HCT116 (cell line): ENCODE data around the gene ABHD16B. TPM values are rescaled to one million over a fixed set of nuclear protein-coding genes. Genes with fewer than 3 reads are reported as not detected.

Experiments
- ATAC-seq: fragments of 200-7000 bp; cut with Tn5 transposase; 2 replicates; pipeline ENCODE4 v1.9.1; 2020; ENCODE audit warnings: mild to moderate bottlenecking, moderate library complexity
- BruUV-seq: library from RNA; stranded (reverse); fragments of 400-500 nt; replicated peaks from 2 replicates; lab custom pipeline; 2021; lab: Mats Ljungman, UMichigan
- CTCF ChIA-PET: fragments of 300-600 bp; sonication (Branson Sonifier 250); formaldehyde crosslinking; loops from one replicate; lab custom pipeline; 2021; ENCODE audit warnings: antibody characterized with exemption; lab: Charles Lee
- POLR2A ChIA-PET: fragments of 300-600, 350-600 bp; sonication (Branson Sonifier 250); formaldehyde crosslinking; loops from one replicate; lab custom pipeline; 2021; ENCODE audit warnings: antibody characterized with exemption; lab: Charles Lee
- RAD21 ChIA-PET, 2 experiments: fragments of 300-600 bp; sonication (Branson Sonifier 250); formaldehyde crosslinking; loops; one replicate each; lab custom pipeline; 2023; ENCODE audit warnings: low total read pairs in 2 of 2; ENCODE audit not compliant: uncharacterized antibody in 2 of 2, unreplicated experiment in 2 of 2, low non-redundant PET in 1 of 2; lab: Charles Lee
- DNase-seq: peaks from one replicate; pipeline ENCODE4 v3.0.0-alpha.2; 2010; ENCODE audit warnings: low read depth, low spot score
- H2AFZ ChIP-seq: fragments of 200-600 bp; shearing (Covaris generic), sonication (generic); 2 replicates; pipeline ENCODE4 v1.6.1; 2017; ENCODE audit warnings: low read depth, mixed run types, mixed read lengths, antibody characterized with exemption, low read length; ENCODE audit not compliant: poor library complexity, severe bottlenecking
- H3K27ac ChIP-seq: 2 replicates; pipeline ENCODE4 v1.5.1; 2012; ENCODE audit warnings: low read depth, low read length
- H3K27me3 ChIP-seq: fragments of 200-600 bp; sonication (generic); 2 replicates; pipeline ENCODE4 v1.6.1; 2016; ENCODE audit warnings: mixed run types, low read length, mixed read lengths; ENCODE audit not compliant: insufficient read depth
- H3K36me3 ChIP-seq, 2 experiments: fragments of 200-500 bp in 1 of 2; fragments of 200-600 bp in 1 of 2; sonication (Bioruptor generic) in 1 of 2; sonication (generic) in 1 of 2; 2 replicates each; pipeline versions ENCODE4 v1.5.1 to v1.6.1; 2014 to 2016; ENCODE audit warnings: low read length in 2 of 2, inconsistent platforms in 1 of 2, mixed read lengths in 1 of 2, mixed run types in 1 of 2; ENCODE audit not compliant: insufficient read depth in 2 of 2, control insufficient read depth in 1 of 2
- H3K4me1 ChIP-seq, 2 experiments: fragments of 200-600 bp in 1 of 2; sonication (generic) in 1 of 2; 2 replicates each; pipeline versions ENCODE4 v1.5.1 to v1.6.1; 2012 to 2017; ENCODE audit warnings: low read length in 2 of 2, inconsistent platforms in 1 of 2, mild to moderate bottlenecking in 1 of 2, mixed read lengths in 1 of 2, mixed run types in 1 of 2, moderate library complexity in 1 of 2; ENCODE audit not compliant: insufficient read depth in 2 of 2, control insufficient read depth in 1 of 2
- H3K4me2 ChIP-seq: fragments of 200-600 bp; sonication (generic); 2 replicates; pipeline ENCODE4 v1.6.1; 2017; ENCODE audit warnings: mixed run types, low read length, mixed read lengths
- H3K4me3 ChIP-seq, 2 experiments: fragments of 200-600 bp in 1 of 2; sonication (generic) in 1 of 2; replicated peaks in 1 of 2; 2 replicates each; pipeline ENCODE4 v1.5.1; 2011 to 2016; ENCODE audit warnings: low read length in 2 of 2, control low read depth in 1 of 2, low read depth in 1 of 2, mild to moderate bottlenecking in 1 of 2, mixed read lengths in 1 of 2, mixed run types in 1 of 2
- H3K79me2 ChIP-seq: fragments of 200-600 bp; sonication (generic); 2 replicates; pipeline ENCODE4 v1.6.1; 2017; ENCODE audit warnings: mild to moderate bottlenecking, mixed run types, low read length, moderate library complexity, mixed read lengths; ENCODE audit not compliant: insufficient read depth
- H3K9ac ChIP-seq: fragments of 200-600 bp; sonication (generic); 2 replicates; pipeline ENCODE4 v1.6.1; 2016; ENCODE audit warnings: low read length, mixed read lengths
- H3K9me2 ChIP-seq: fragments of 200-600 bp; sonication (generic), shearing (Covaris generic); 2 replicates; pipeline ENCODE4 v1.6.1; 2017; ENCODE audit warnings: mixed run types, mild to moderate bottlenecking, moderate library complexity; ENCODE audit not compliant: insufficient read depth
- H3K9me3 ChIP-seq, 2 experiments: fragments of 200-500 bp in 1 of 2; fragments of 200-600 bp in 1 of 2; sonication (Bioruptor generic) in 1 of 2; sonication (generic) in 1 of 2; 2 replicates each; pipeline ENCODE4 v1.6.1; 2014 to 2017; ENCODE audit warnings: low read length in 2 of 2, mixed read lengths in 2 of 2, inconsistent platforms in 1 of 2, low read depth in 1 of 2, mild to moderate bottlenecking in 1 of 2, mixed run types in 1 of 2, moderate library complexity in 1 of 2; ENCODE audit not compliant: control insufficient read depth in 1 of 2, insufficient read depth in 1 of 2
- H4K20me1 ChIP-seq: fragments of 200-600 bp; sonication (generic), shearing (Covaris generic); 2 replicates; pipeline ENCODE4 v1.6.1; 2017; ENCODE audit warnings: mixed run types, mild to moderate bottlenecking, moderate library complexity; ENCODE audit not compliant: insufficient read depth
- EGR1 ChIP-seq: IDR thresholded peaks from 2 replicates; pipeline ENCODE4 v1.6.1; 2012; ENCODE audit warnings: low read depth
- ELF1 ChIP-seq: IDR thresholded peaks from 2 replicates; pipeline ENCODE4 v1.6.1; 2012; ENCODE audit warnings: low read depth, borderline replicate concordance
- EZH2 ChIP-seq: fragments of 200-600 bp; sonication (generic); IDR thresholded peaks from 2 replicates; pipeline ENCODE4 v1.6.1; 2017; ENCODE audit warnings: antibody characterized with exemption, mixed run types
- FOSL1 ChIP-seq: IDR thresholded peaks from 2 replicates; pipeline ENCODE4 v1.6.1; 2012; ENCODE audit warnings: low read depth
- JUND ChIP-seq: IDR thresholded peaks from 2 replicates; pipeline ENCODE4 v1.6.1; 2012
- POLR2A ChIP-seq: IDR thresholded peaks from 2 replicates; pipeline ENCODE4 v1.7.0; 2011; ENCODE audit warnings: borderline replicate concordance; ENCODE audit not compliant: insufficient read depth, insufficient read length; ENCODE audit errors: extremely low read depth
- POLR2AphosphoS5 ChIP-seq: IDR thresholded peaks from 2 replicates; pipeline ENCODE4 v1.6.1; 2011; ENCODE audit warnings: mild to moderate bottlenecking, low read depth, low read length, moderate library complexity
- RAD21 ChIP-seq: IDR thresholded peaks from 2 replicates; pipeline ENCODE4 v1.6.1; 2012; ENCODE audit warnings: low read depth, mild to moderate bottlenecking
- SP1 ChIP-seq: IDR thresholded peaks from 2 replicates; pipeline ENCODE4 v1.6.1; 2012; ENCODE audit warnings: low read depth
- ZFX ChIP-seq: fragments of 450-650 bp; IDR thresholded peaks from 2 replicates; pipeline ENCODE4 v1.6.1; 2017
- intact Hi-C: fragments of 100-400 bp; cut with micrococcal nuclease; formaldehyde crosslinking; loops from 2 replicates; pipeline ENCODE4 v1.10.0; 2022
- total RNA-seq: library from RNA; stranded (reverse); gene quantifications from one replicate; pipeline ENCODE4 v1.2.1, GENCODE V29; 2021; ENCODE audit not compliant: unreplicated experiment
- TF ChIP-seq, protein P1 (sequence below): IDR thresholded peaks from 2 replicates; pipeline ENCODE4 v1.6.1; 2012
- TF ChIP-seq, protein P2 (sequence below): IDR thresholded peaks from 2 replicates; pipeline ENCODE4 v1.6.1; 2012; ENCODE audit warnings: low read depth
- TF ChIP-seq, protein P3 (sequence below): IDR thresholded peaks from 2 replicates; pipeline ENCODE4 v1.6.1; 2011; ENCODE audit warnings: mild to moderate bottlenecking, low read length, moderate library complexity; ENCODE audit not compliant: insufficient replicate concordance; ENCODE audit errors: extremely low read depth
- TF ChIP-seq, protein P4 (sequence below): IDR thresholded peaks from 2 replicates; pipeline ENCODE4 v1.6.1; 2012

Gene ABHD16B
- total RNA-seq, 1 experiment from 2014 or later: not detected

DNA sequence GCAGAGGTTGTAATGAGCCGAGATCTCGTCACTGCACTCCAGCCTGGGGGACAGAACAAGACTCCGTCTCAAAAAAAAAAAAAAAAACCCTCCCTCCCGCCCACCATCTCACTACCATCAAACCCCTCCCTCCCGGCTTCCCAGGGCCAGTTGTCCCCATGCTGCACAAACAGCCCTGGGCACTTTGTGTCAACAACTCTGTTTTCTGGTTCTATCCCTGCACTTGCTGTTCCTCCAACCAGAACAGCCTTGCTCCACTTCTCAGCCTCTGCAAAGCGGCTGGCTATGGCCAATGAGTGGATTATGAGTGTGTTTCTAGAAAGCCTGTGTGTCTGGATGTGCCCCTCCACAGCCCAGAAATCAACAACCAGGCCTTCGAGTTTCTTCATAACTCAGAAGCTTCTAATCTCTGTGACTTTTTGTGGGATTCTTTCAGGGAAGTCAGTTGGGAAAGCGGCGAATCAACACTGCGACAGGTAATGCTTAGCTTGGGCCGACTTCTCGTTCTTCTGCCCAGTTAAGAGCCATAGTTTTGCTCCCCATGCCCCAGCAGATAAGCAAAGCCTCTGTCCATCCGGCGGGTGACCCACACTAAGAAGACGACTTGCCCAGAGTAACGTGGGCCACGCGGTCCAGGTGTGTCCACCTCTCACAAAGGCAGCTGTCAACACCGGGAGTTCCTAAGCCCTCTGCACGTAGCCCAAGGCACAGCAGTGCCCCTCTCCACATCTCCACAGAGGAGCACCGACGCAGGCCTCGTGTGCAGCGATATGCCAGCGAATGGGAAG is 35.8 kb upstream of the ABHD16B start:
- CTCF ChIA-PET: no interaction called here
- no peak overlapping the region for H2AFZ ChIP-seq
- no peaks in the 10 kb centered on the region for H4K20me1 ChIP-seq
- H3K9me2 ChIP-seq: no peaks in the 10 kb centered on the region
- DNase-seq: no peak
- no peak overlapping the region for H3K4me3 ChIP-seq
- no peaks in the 10 kb centered on the region for H3K27me3 ChIP-seq
- H3K9ac ChIP-seq: no peak overlapping the region
- POLR2A ChIA-PET: no interaction called here
- no peaks in the 10 kb centered on the region for H3K9me3 ChIP-seq
- 0 out of 2 replicates have a peak, but pooled peaks cover 3% of the 10 kb centered on the region for H3K79me2 ChIP-seq
- intact Hi-C loops: no loop called here
- no peak for TF ChIP-seq POLR2A
- no peak for TF ChIP-seq EGR1
- no peak for TF ChIP-seq EZH2
- TF ChIP-seq, protein P1, sequence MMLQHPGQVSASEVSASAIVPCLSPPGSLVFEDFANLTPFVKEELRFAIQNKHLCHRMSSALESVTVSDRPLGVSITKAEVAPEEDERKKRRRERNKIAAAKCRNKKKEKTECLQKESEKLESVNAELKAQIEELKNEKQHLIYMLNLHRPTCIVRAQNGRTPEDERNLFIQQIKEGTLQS: no peak
- TF ChIP-seq SP1: no peak
- TF ChIP-seq, protein P2, sequence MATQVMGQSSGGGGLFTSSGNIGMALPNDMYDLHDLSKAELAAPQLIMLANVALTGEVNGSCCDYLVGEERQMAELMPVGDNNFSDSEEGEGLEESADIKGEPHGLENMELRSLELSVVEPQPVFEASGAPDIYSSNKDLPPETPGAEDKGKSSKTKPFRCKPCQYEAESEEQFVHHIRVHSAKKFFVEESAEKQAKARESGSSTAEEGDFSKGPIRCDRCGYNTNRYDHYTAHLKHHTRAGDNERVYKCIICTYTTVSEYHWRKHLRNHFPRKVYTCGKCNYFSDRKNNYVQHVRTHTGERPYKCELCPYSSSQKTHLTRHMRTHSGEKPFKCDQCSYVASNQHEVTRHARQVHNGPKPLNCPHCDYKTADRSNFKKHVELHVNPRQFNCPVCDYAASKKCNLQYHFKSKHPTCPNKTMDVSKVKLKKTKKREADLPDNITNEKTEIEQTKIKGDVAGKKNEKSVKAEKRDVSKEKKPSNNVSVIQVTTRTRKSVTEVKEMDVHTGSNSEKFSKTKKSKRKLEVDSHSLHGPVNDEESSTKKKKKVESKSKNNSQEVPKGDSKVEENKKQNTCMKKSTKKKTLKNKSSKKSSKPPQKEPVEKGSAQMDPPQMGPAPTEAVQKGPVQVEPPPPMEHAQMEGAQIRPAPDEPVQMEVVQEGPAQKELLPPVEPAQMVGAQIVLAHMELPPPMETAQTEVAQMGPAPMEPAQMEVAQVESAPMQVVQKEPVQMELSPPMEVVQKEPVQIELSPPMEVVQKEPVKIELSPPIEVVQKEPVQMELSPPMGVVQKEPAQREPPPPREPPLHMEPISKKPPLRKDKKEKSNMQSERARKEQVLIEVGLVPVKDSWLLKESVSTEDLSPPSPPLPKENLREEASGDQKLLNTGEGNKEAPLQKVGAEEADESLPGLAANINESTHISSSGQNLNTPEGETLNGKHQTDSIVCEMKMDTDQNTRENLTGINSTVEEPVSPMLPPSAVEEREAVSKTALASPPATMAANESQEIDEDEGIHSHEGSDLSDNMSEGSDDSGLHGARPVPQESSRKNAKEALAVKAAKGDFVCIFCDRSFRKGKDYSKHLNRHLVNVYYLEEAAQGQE: no peak
- no peak for TF ChIP-seq FOSL1
- TF ChIP-seq RAD21: no peak
- no peak for TF ChIP-seq JUND
- TF ChIP-seq, protein P3, sequence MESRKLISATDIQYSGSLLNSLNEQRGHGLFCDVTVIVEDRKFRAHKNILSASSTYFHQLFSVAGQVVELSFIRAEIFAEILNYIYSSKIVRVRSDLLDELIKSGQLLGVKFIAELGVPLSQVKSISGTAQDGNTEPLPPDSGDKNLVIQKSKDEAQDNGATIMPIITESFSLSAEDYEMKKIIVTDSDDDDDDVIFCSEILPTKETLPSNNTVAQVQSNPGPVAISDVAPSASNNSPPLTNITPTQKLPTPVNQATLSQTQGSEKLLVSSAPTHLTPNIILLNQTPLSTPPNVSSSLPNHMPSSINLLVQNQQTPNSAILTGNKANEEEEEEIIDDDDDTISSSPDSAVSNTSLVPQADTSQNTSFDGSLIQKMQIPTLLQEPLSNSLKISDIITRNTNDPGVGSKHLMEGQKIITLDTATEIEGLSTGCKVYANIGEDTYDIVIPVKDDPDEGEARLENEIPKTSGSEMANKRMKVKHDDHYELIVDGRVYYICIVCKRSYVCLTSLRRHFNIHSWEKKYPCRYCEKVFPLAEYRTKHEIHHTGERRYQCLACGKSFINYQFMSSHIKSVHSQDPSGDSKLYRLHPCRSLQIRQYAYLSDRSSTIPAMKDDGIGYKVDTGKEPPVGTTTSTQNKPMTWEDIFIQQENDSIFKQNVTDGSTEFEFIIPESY: no peak
- TF ChIP-seq, protein P4, sequence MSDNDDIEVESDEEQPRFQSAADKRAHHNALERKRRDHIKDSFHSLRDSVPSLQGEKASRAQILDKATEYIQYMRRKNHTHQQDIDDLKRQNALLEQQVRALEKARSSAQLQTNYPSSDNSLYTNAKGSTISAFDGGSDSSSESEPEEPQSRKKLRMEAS: no peak
- no peak for TF ChIP-seq ELF1
- no peak for TF ChIP-seq ZFX
- no peak for TF ChIP-seq POLR2AphosphoS5
- TF ChIP-seq, all 23 proteins: peak for 0
- RAD21 ChIA-PET: no interaction called here
- BruUV-seq: no TSS peak
- Histone ChIP-seq H3K27ac (no peak overlapping the region), H3K4me2 (no peak overlapping the region), H3K4me1 (peaks cover 0 to 19% of the 10 kb centered on the region in 2 experiments; a peak in 2 of 4 replicates), H3K36me3 (no peaks in the 10 kb centered on the region)
- no peak for ATAC-seq
